22Rv1 (cell line): ENCODE results near the gene NCK2.

ENCODE experiments used
- CTCF ChIP-seq: fragments of 450-650 bp; IDR thresholded peaks from 2 replicates; pipeline ENCODE4 v1.5.1; 2017; ENCODE audit warnings: mild to moderate bottlenecking
- ZFX ChIP-seq: fragments of 450-650 bp; IDR thresholded peaks from 2 replicates; pipeline ENCODE4 v1.6.1; 2017; ENCODE audit warnings: antibody characterized with exemption, borderline replicate concordance

- TF ChIP-seq CTCF (no peak), ZFX (no peak)
Observed at GRCh38 chr2:105808423-105809096, 63.8 kb downstream of the NCK2 start.
